HG02938 (cell line): ENCODE results near the gene STARD3.
"Not testable (repeated sequence)": the region's sequence is repeated elsewhere in the genome, so short reads cannot be mapped to it uniquely, and the experiment has no call there.

Source experiments
- ATAC-seq: cut with Tn5 transposase; IDR thresholded peaks from one replicate; pipeline ENCODE4 v1.9.1; 2021; ENCODE audit warnings: mild to moderate bottlenecking, moderate library complexity; ENCODE audit not compliant: unreplicated experiment

STARD3 gene

GRCh38 chr17:39636927-39637736 lies at the start of gene STARD3:
Gene STARD3, plus strand, starts transcription at chr17:39637144. Its CDS starts 16,388 bp downstream, at chr17:39653532.
- peak; percentile 73 for ATAC-seq

- not testable (repeated sequence) for ATAC-seq
Measured at GRCh38 chr17:39590180-39590579, 46.8 kb upstream of the STARD3 start.

- ATAC-seq: no peak
Measured at GRCh38 chr17:39591958-39592954, 44.7 kb upstream of the STARD3 start.

- no peak for ATAC-seq
Measured at GRCh38 chr17:39593371-39593770, 43.6 kb upstream of the STARD3 start.

GRCh38 chr17:39595294-39595693 lies 41.6 kb upstream of the STARD3 start:
- ATAC-seq: no peak

- no peak for ATAC-seq
Measured at GRCh38 chr17:39595928-39596510, 40.9 kb upstream of the STARD3 start.

GRCh38 chr17:39596543-39597267 lies 40.2 kb upstream of the STARD3 start:
- no peak for ATAC-seq

- no peak for ATAC-seq
Measured at GRCh38 chr17:39597372-39598046, 39.4 kb upstream of the STARD3 start.

GRCh38 chr17:39598047-39598481 lies 38.9 kb upstream of the STARD3 start:
- ATAC-seq: no peak

- ATAC-seq: no peak
Measured at GRCh38 chr17:39598630-39599003, 38.3 kb upstream of the STARD3 start.

- no peak for ATAC-seq
Measured at GRCh38 chr17:39599004-39599664, 37.8 kb upstream of the STARD3 start.

- ATAC-seq: no peak
Measured at GRCh38 chr17:39599665-39600231, 37.2 kb upstream of the STARD3 start.

- no peak for ATAC-seq
Measured at GRCh38 chr17:39600288-39600996, 36.5 kb upstream of the STARD3 start.

GRCh38 chr17:39600997-39601597 lies 35.8 kb upstream of the STARD3 start:
- no peak for ATAC-seq

- no peak for ATAC-seq
Measured at GRCh38 chr17:39601758-39602532, 35.0 kb upstream of the STARD3 start.

- no peak for ATAC-seq
Measured at GRCh38 chr17:39602533-39603303, 34.2 kb upstream of the STARD3 start.
